Ishikawa (cell line): ENCODE data around the gene NDUFAF8.

ENCODE experiments used
- CEBPB ChIP-seq: IDR thresholded peaks from 2 replicates; pipeline ENCODE4 v1.6.1; 2012
- CREB1 ChIP-seq: IDR thresholded peaks from 2 replicates; pipeline ENCODE4 v1.6.1; 2012; ENCODE audit warnings: low read depth
- EGR1 ChIP-seq: IDR thresholded peaks from 2 replicates; pipeline ENCODE4 v1.6.1; 2012
- EP300 ChIP-seq: IDR thresholded peaks from 2 replicates; pipeline ENCODE4 v1.6.1; 2012; ENCODE audit warnings: borderline replicate concordance
- FOXM1 ChIP-seq: IDR thresholded peaks from 2 replicates; pipeline ENCODE4 v1.6.1; 2012; ENCODE audit warnings: low read depth, borderline replicate concordance
- MAX ChIP-seq: IDR thresholded peaks from 2 replicates; pipeline ENCODE4 v1.6.1; 2012
- NFIC ChIP-seq: IDR thresholded peaks from 2 replicates; pipeline ENCODE4 v1.6.1; 2012
- RAD21 ChIP-seq: IDR thresholded peaks from 2 replicates; pipeline ENCODE4 v1.6.1; 2012; ENCODE audit warnings: low read depth
- REST ChIP-seq: IDR thresholded peaks from 2 replicates; pipeline ENCODE4 v1.6.1; 2012; ENCODE audit warnings: low read depth, mild to moderate bottlenecking
- TAF1 ChIP-seq: IDR thresholded peaks from 2 replicates; pipeline ENCODE4 v1.6.1; 2012; ENCODE audit warnings: low read depth, mild to moderate bottlenecking
- TCF12 ChIP-seq: IDR thresholded peaks from 2 replicates; pipeline ENCODE4 v1.6.1; 2012; ENCODE audit warnings: low read depth
- TEAD4 ChIP-seq: IDR thresholded peaks from 2 replicates; pipeline ENCODE4 v1.6.1; 2012
- USF1 ChIP-seq: IDR thresholded peaks from 2 replicates; pipeline ENCODE4 v1.6.1; 2012
- YY1 ChIP-seq: IDR thresholded peaks from 2 replicates; pipeline ENCODE4 v1.6.1; 2012; ENCODE audit warnings: low read depth
- ZBTB7A ChIP-seq: IDR thresholded peaks from 2 replicates; pipeline ENCODE4 v1.6.1; 2012; ENCODE audit warnings: low read depth

Gene NDUFAF8

GRCh38 chr17:81260171-81260570, 21.1 kb downstream of the NDUFAF8 start:
- TF ChIP-seq FOXM1, result no peak
- no peak for TF ChIP-seq REST
- TF ChIP-seq ZBTB7A, result no peak
- TF ChIP-seq USF1, result no peak
- TF ChIP-seq CREB1, result no peak
- no peak for TF ChIP-seq TAF1
- no peak for TF ChIP-seq RAD21
- no peak for TF ChIP-seq TEAD4
- TF ChIP-seq NFIC, result no peak

- no peak for TF ChIP-seq TAF1
- TF ChIP-seq EP300, result no peak
- no peak for TF ChIP-seq EGR1
- no peak for TF ChIP-seq YY1
- no peak for TF ChIP-seq FOXM1
- TF ChIP-seq RAD21, result no peak
- TF ChIP-seq NFIC, result no peak
- no peak for TF ChIP-seq TCF12
- TF ChIP-seq TEAD4, result no peak
- TF ChIP-seq CREB1, result no peak
- no peak for TF ChIP-seq ZBTB7A
- no peak for TF ChIP-seq MAX
- no peak for TF ChIP-seq CEBPB
These were observed 21.5 kb downstream of the NDUFAF8 start for GRCh38 chr17:81260641-81261040.

- no peak for TF ChIP-seq NFIC
- TF ChIP-seq EP300, result no peak
- TF ChIP-seq USF1, result no peak
- no peak for TF ChIP-seq EGR1
- TF ChIP-seq ZBTB7A, result no peak
- TF ChIP-seq TEAD4, result no peak
- TF ChIP-seq MAX, result no peak
- TF ChIP-seq REST, result no peak
- no peak for TF ChIP-seq CREB1
- no peak for TF ChIP-seq CEBPB
- TF ChIP-seq YY1, result no peak
- no peak for TF ChIP-seq RAD21
- no peak for TF ChIP-seq TCF12
- no peak for TF ChIP-seq TAF1
- TF ChIP-seq FOXM1, result no peak
These were observed 22.0 kb downstream of the NDUFAF8 start for GRCh38 chr17:81261096-81261495.

- no peak for TF ChIP-seq MAX
- no peak for TF ChIP-seq TEAD4
- TF ChIP-seq EGR1, result no peak
- TF ChIP-seq NFIC, result no peak
- no peak for TF ChIP-seq FOXM1
- no peak for TF ChIP-seq CEBPB
- no peak for TF ChIP-seq USF1
- TF ChIP-seq RAD21, result no peak
These were observed 22.6 kb downstream of the NDUFAF8 start for GRCh38 chr17:81261582-81262336.

GRCh38 chr17:81263371-81264181, 24.5 kb downstream of the NDUFAF8 start:
- TF ChIP-seq MAX, result no peak
- no peak for TF ChIP-seq TEAD4
- no peak for TF ChIP-seq REST
- TF ChIP-seq RAD21, result no peak
- no peak for TF ChIP-seq USF1
- no peak for TF ChIP-seq TAF1
- no peak for TF ChIP-seq EP300
- TF ChIP-seq FOXM1, result no peak
- TF ChIP-seq TCF12, result no peak
- TF ChIP-seq CEBPB, result no peak
- no peak for TF ChIP-seq YY1
- no peak for TF ChIP-seq NFIC
- no peak for TF ChIP-seq ZBTB7A
- no peak for TF ChIP-seq CREB1
- TF ChIP-seq EGR1, result no peak
